ENCODE measurements around the gene PGLYRP2.

Gene PGLYRP2

GRCh38 chr19:15448778-15449619 lies 30.3 kb downstream of the PGLYRP2 start:
- H3K23ac ChIP-seq (ENCODE audit: low read depth, low read length, poor library complexity): no peak overlapping the region
- H4K8ac ChIP-seq (ENCODE audit: low read depth, low read length): no peak overlapping the region
- H2AFZ ChIP-seq (ENCODE audit: low read length): peak overlapping the region; percentile 90
- H3K9ac ChIP-seq (ENCODE audit: low read depth, low read length, poor library complexity): peak overlapping the region; percentile 63
- peak overlapping the region; percentile 95 for H3K18ac ChIP-seq (ENCODE audit: low read length)
- H3K36me3 ChIP-seq (replicated peaks in 1 of 2; ENCODE audit: control insufficient read depth in 2 of 2, insufficient read depth in 2 of 2, low read length in 2 of 2): peaks cover 0 to 4% of the 10 kb centered on the region in 2 donors
- H2BK120ac ChIP-seq (ENCODE audit: low read depth, low read length): no peak overlapping the region
- H3K4me3 ChIP-seq (ENCODE audit: low read length in 2 of 2): peak overlapping the region; percentile 56 to 89
- no peak overlapping the region for H2BK5ac ChIP-seq (ENCODE audit: low read length)
- H3K27ac ChIP-seq (replicated peaks; ENCODE audit: low read length): no peak overlapping the region
- H2AK5ac ChIP-seq (ENCODE audit: low read depth, low read length): no peak overlapping the region
- no peak overlapping the region for H2BK12ac ChIP-seq (ENCODE audit: low read length)
- no peak overlapping the region for H2BK15ac ChIP-seq (ENCODE audit: low read length)
- H4K91ac ChIP-seq (ENCODE audit: low read depth, low read length, poor library complexity): no peak overlapping the region
- H3K4me2 ChIP-seq (ENCODE audit: insufficient read depth, low read length, poor library complexity, severe bottlenecking): peak overlapping the region; percentile 86
- H3K27me3 ChIP-seq (ENCODE audit: control insufficient read depth in 3 of 3, insufficient read depth in 3 of 3, low read depth in 1 of 3, low read length in 3 of 3): peaks cover 0 to 14% (median 14%) of the 10 kb centered on the region in 3 experiments
- peak overlapping the region; percentile 75 for H3K14ac ChIP-seq (ENCODE audit: low read length)
- H3K4me1 ChIP-seq (ENCODE audit: control insufficient read depth in 2 of 2, insufficient read depth in 1 of 2, low read depth in 1 of 2, low read length in 2 of 2): peaks cover 11 to 12% of the 10 kb centered on the region in 2 donors
- no peaks in the 10 kb centered on the region for H3K9me3 ChIP-seq (replicated peaks in 1 of 2; ENCODE audit: control insufficient read depth in 2 of 2, insufficient read depth in 1 of 2, low read depth in 1 of 2, low read length in 2 of 2)
- no peaks in the 10 kb centered on the region for H3K79me1 ChIP-seq (ENCODE audit: low read depth, low read length)
- H3K4ac ChIP-seq (ENCODE audit: low read length): no peak overlapping the region
- no CpG with 5 or more reads among the region's 43 CpGs for WGBS, 2 donors (ENCODE audit: extremely low coverage in 2 of 2, insufficient read length in 2 of 2, insufficient replicate concordance in 1 of 2)
- no peak for DNase-seq (ENCODE audit: low spot score)

- no peaks in the 10 kb centered on the region for H3K79me1 ChIP-seq (ENCODE audit: low read depth, low read length)
- H3K9ac ChIP-seq (ENCODE audit: low read depth, low read length, poor library complexity): no peak overlapping the region
- H3K14ac ChIP-seq (ENCODE audit: low read length): no peak overlapping the region
- no peak overlapping the region for H3K18ac ChIP-seq (ENCODE audit: low read length)
- H4K8ac ChIP-seq (ENCODE audit: low read depth, low read length): no peak overlapping the region
- no peak overlapping the region for H2BK12ac ChIP-seq (ENCODE audit: low read length)
- no peak overlapping the region for H2BK15ac ChIP-seq (ENCODE audit: low read length)
- peak overlapping the region; percentile 90 for H2AFZ ChIP-seq (ENCODE audit: low read length)
- H4K91ac ChIP-seq (ENCODE audit: low read depth, low read length, poor library complexity): no peak overlapping the region
- no peak overlapping the region for H2AK5ac ChIP-seq (ENCODE audit: low read depth, low read length)
- H2BK120ac ChIP-seq (ENCODE audit: low read depth, low read length): no peak overlapping the region
- no peaks in the 10 kb centered on the region for H3K9me3 ChIP-seq (replicated peaks in 1 of 2; ENCODE audit: control insufficient read depth in 2 of 2, insufficient read depth in 1 of 2, low read depth in 1 of 2, low read length in 2 of 2)
- DNase-seq (ENCODE audit: low spot score): no peak
- peak overlapping the region in 1 of 2 donors; percentile 56 for H3K4me3 ChIP-seq (ENCODE audit: low read length in 2 of 2)
- H3K4ac ChIP-seq (ENCODE audit: low read length): no peak overlapping the region
- peaks cover 0 to 7% (median 6%) of the 10 kb centered on the region in 3 experiments for H3K27me3 ChIP-seq (ENCODE audit: control insufficient read depth in 3 of 3, insufficient read depth in 3 of 3, low read depth in 1 of 3, low read length in 3 of 3)
- H3K27ac ChIP-seq (replicated peaks; ENCODE audit: low read length): no peak overlapping the region
- WGBS, 2 donors (ENCODE audit: extremely low coverage in 2 of 2, insufficient read length in 2 of 2, insufficient replicate concordance in 1 of 2): no CpG with 5 or more reads among the region's 17 CpGs
- H3K4me2 ChIP-seq (ENCODE audit: insufficient read depth, low read length, poor library complexity, severe bottlenecking): no peak overlapping the region
- no peak overlapping the region for H3K23ac ChIP-seq (ENCODE audit: low read depth, low read length, poor library complexity)
- no peak overlapping the region for H2BK5ac ChIP-seq (ENCODE audit: low read length)
- H3K36me3 ChIP-seq (replicated peaks in 1 of 2; ENCODE audit: control insufficient read depth in 2 of 2, insufficient read depth in 2 of 2, low read length in 2 of 2): peaks cover 0 to 4% of the 10 kb centered on the region in 2 donors
- peaks cover 11 to 12% of the 10 kb centered on the region in 2 donors for H3K4me1 ChIP-seq (ENCODE audit: control insufficient read depth in 2 of 2, insufficient read depth in 1 of 2, low read depth in 1 of 2, low read length in 2 of 2)
Observed at GRCh38 chr19:15448044-15448777, 31.1 kb downstream of the PGLYRP2 start.

GRCh38 chr19:15447057-15447456 lies 32.2 kb downstream of the PGLYRP2 start:
- Histone ChIP-seq H3K4me3 (ENCODE audit: low read length in 2 of 2) (no peak overlapping the region), H3K79me1 (ENCODE audit: low read depth, low read length) (peaks cover 1% of the 10 kb centered on the region), H2AK5ac (ENCODE audit: low read depth, low read length) (no peak overlapping the region), H3K4me2 (ENCODE audit: insufficient read depth, low read length, poor library complexity, severe bottlenecking) (no peak overlapping the region), H2BK120ac (ENCODE audit: low read depth, low read length) (no peak overlapping the region), H3K27ac (replicated peaks; ENCODE audit: low read length) (no peak overlapping the region), H3K36me3 (replicated peaks in 1 of 2; ENCODE audit: control insufficient read depth in 2 of 2, insufficient read depth in 2 of 2, low read length in 2 of 2) (peaks cover 0 to 4% of the 10 kb centered on the region in 2 donors), H2BK5ac (ENCODE audit: low read length) (no peak overlapping the region), H3K4me1 (ENCODE audit: control insufficient read depth in 2 of 2, insufficient read depth in 1 of 2, low read depth in 1 of 2, low read length in 2 of 2) (peaks cover 7 to 9% of the 10 kb centered on the region in 2 donors), H4K8ac (ENCODE audit: low read depth, low read length) (no peak overlapping the region), H4K91ac (ENCODE audit: low read depth, low read length, poor library complexity) (no peak overlapping the region), H3K18ac (ENCODE audit: low read length) (no peak overlapping the region), H2BK12ac (ENCODE audit: low read length) (no peak overlapping the region), H3K14ac (ENCODE audit: low read length) (no peak overlapping the region), H3K23ac (ENCODE audit: low read depth, low read length, poor library complexity) (no peak overlapping the region), H3K9ac (ENCODE audit: low read depth, low read length, poor library complexity) (no peak overlapping the region), H2BK15ac (ENCODE audit: low read length) (no peak overlapping the region), H3K9me3 (replicated peaks in 1 of 2; ENCODE audit: control insufficient read depth in 2 of 2, insufficient read depth in 1 of 2, low read depth in 1 of 2, low read length in 2 of 2) (no peaks in the 10 kb centered on the region), H3K4ac (ENCODE audit: low read length) (no peak overlapping the region), H3K27me3 (ENCODE audit: control insufficient read depth in 3 of 3, insufficient read depth in 3 of 3, low read depth in 1 of 3, low read length in 3 of 3) (no peaks in the 10 kb centered on the region), H2AFZ (ENCODE audit: low read length) (no peak overlapping the region)
- DNase-seq (ENCODE audit: low spot score): no peak
- WGBS, 2 donors (ENCODE audit: extremely low coverage in 2 of 2, insufficient read length in 2 of 2, insufficient replicate concordance in 1 of 2): no CpG with 5 or more reads among the region's 4 CpGs

GRCh38 chr19:15445807-15446376 lies 33.4 kb downstream of the PGLYRP2 start:
- no peak for DNase-seq (ENCODE audit: low spot score)
- H3K4me2 ChIP-seq (ENCODE audit: insufficient read depth, low read length, poor library complexity, severe bottlenecking): no peak overlapping the region
- no CpG with 5 or more reads among the region's 7 CpGs for WGBS, 2 donors (ENCODE audit: extremely low coverage in 2 of 2, insufficient read length in 2 of 2, insufficient replicate concordance in 1 of 2)
- H3K23ac ChIP-seq (ENCODE audit: low read depth, low read length, poor library complexity): no peak overlapping the region
- H2BK12ac ChIP-seq (ENCODE audit: low read length): no peak overlapping the region
- H3K9ac ChIP-seq (ENCODE audit: low read depth, low read length, poor library complexity): peak overlapping the region; percentile 3
- no peak overlapping the region for H3K27ac ChIP-seq (replicated peaks; ENCODE audit: low read length)
- H2BK15ac ChIP-seq (ENCODE audit: low read length): no peak overlapping the region
- H2BK120ac ChIP-seq (ENCODE audit: low read depth, low read length): no peak overlapping the region
- no peaks in the 10 kb centered on the region for H3K27me3 ChIP-seq (ENCODE audit: control insufficient read depth in 3 of 3, insufficient read depth in 3 of 3, low read depth in 1 of 3, low read length in 3 of 3)
- no peaks in the 10 kb centered on the region for H3K9me3 ChIP-seq (replicated peaks in 1 of 2; ENCODE audit: control insufficient read depth in 2 of 2, insufficient read depth in 1 of 2, low read depth in 1 of 2, low read length in 2 of 2)
- peaks cover 1% of the 10 kb centered on the region for H3K79me1 ChIP-seq (ENCODE audit: low read depth, low read length)
- no peak overlapping the region for H4K8ac ChIP-seq (ENCODE audit: low read depth, low read length)
- no peak overlapping the region for H2BK5ac ChIP-seq (ENCODE audit: low read length)
- peaks cover 0 to 4% of the 10 kb centered on the region in 2 donors for H3K36me3 ChIP-seq (replicated peaks in 1 of 2; ENCODE audit: control insufficient read depth in 2 of 2, insufficient read depth in 2 of 2, low read length in 2 of 2)
- H3K18ac ChIP-seq (ENCODE audit: low read length): no peak overlapping the region
- no peak overlapping the region for H3K4ac ChIP-seq (ENCODE audit: low read length)
- no peak overlapping the region for H4K91ac ChIP-seq (ENCODE audit: low read depth, low read length, poor library complexity)
- no peak overlapping the region for H2AFZ ChIP-seq (ENCODE audit: low read length)
- no peak overlapping the region for H2AK5ac ChIP-seq (ENCODE audit: low read depth, low read length)
- peaks cover 7% of the 10 kb centered on the region in 2 donors for H3K4me1 ChIP-seq (ENCODE audit: control insufficient read depth in 2 of 2, insufficient read depth in 1 of 2, low read depth in 1 of 2, low read length in 2 of 2)
- H3K4me3 ChIP-seq (ENCODE audit: low read length in 2 of 2): no peak overlapping the region
- H3K14ac ChIP-seq (ENCODE audit: low read length): no peak overlapping the region
